ENCODE results near the gene NFIA. TPM values are rescaled to one million over a fixed set of nuclear protein-coding genes. Genes with fewer than 3 reads are reported as not detected.

Gene NFIA
- polyA plus RNA-seq, 3 donors, result 1.4 to 5.3 (median 2.4) TPM

- DNase-seq, result no peak
- no peak overlapping the region for H2AFZ ChIP-seq (ENCODE audit: insufficient read depth, low read depth, low read length, poor library complexity, severe bottlenecking)
These were observed 366.6 kb downstream of the NFIA start for GRCh38 chr1:61448914-61449313.

GRCh38 chr1:61449410-61449809 lies 367.0 kb downstream of the NFIA start:
- 87% methylated on average over 3 of the region's 5 CpGs for WGBS (ENCODE audit: insufficient coverage)
- Mint-ChIP-seq H3K27ac (peak overlapping the region in 1 of 7 donors; percentile 6), H3K36me3 (no peaks in the 10 kb centered on the region), H3K9me3 (no peaks in the 10 kb centered on the region), H3K27me3 (ENCODE audit: low read depth in 3 of 3) (no peaks in the 10 kb centered on the region), H3K4me3 (no peak overlapping the region), H3K4me1 (peaks cover 37% of the 10 kb centered on the region)
- intact Hi-C loops (cut with micrococcal nuclease), result no loop called here
- Histone ChIP-seq H3K27ac (ENCODE audit: low read depth in 1 of 2, low read length in 2 of 2) (no peak overlapping the region), H3K4me3 (replicated peaks in 1 of 3; ENCODE audit: low read depth in 2 of 3, low read length in 3 of 3) (no peak overlapping the region), H3K79me2 (ENCODE audit: insufficient read depth, low read length) (no peaks in the 10 kb centered on the region), H3K4me1 (ENCODE audit: control insufficient read depth in 1 of 2, insufficient read depth in 2 of 2, low read length in 2 of 2) (peaks cover 25 to 38% of the 10 kb centered on the region in 2 donors), H3K9me3 (replicated peaks in 1 of 2; ENCODE audit: control insufficient read depth in 1 of 2, insufficient read depth in 1 of 2, low read length in 2 of 2) (no peaks in the 10 kb centered on the region), H4K20me1 (ENCODE audit: insufficient read depth, low read length) (no peaks in the 10 kb centered on the region), H3K9ac (ENCODE audit: insufficient read depth, low read length, poor library complexity, severe bottlenecking) (no peak overlapping the region), H3K27me3 (ENCODE audit: control insufficient read depth in 2 of 2, insufficient read depth in 2 of 2, low read length in 2 of 2) (no peaks in the 10 kb centered on the region), H3K4me2 (replicated peaks; ENCODE audit: extremely low read depth, low read length, poor library complexity, severe bottlenecking) (no peak overlapping the region), H3K36me3 (replicated peaks in 1 of 2; ENCODE audit: control insufficient read depth in 1 of 2, insufficient read depth in 2 of 2, low read length in 2 of 2) (no peaks in the 10 kb centered on the region), H2AFZ (ENCODE audit: insufficient read depth, low read depth, low read length, poor library complexity, severe bottlenecking) (no peak overlapping the region)
- TF ChIP-seq, protein P1, sequence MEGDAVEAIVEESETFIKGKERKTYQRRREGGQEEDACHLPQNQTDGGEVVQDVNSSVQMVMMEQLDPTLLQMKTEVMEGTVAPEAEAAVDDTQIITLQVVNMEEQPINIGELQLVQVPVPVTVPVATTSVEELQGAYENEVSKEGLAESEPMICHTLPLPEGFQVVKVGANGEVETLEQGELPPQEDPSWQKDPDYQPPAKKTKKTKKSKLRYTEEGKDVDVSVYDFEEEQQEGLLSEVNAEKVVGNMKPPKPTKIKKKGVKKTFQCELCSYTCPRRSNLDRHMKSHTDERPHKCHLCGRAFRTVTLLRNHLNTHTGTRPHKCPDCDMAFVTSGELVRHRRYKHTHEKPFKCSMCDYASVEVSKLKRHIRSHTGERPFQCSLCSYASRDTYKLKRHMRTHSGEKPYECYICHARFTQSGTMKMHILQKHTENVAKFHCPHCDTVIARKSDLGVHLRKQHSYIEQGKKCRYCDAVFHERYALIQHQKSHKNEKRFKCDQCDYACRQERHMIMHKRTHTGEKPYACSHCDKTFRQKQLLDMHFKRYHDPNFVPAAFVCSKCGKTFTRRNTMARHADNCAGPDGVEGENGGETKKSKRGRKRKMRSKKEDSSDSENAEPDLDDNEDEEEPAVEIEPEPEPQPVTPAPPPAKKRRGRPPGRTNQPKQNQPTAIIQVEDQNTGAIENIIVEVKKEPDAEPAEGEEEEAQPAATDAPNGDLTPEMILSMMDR (IDR thresholded peaks at IDR 0.05), result no peak
- no peak for DNase-seq

More at GRCh38 chr1:61448914-61449313, 366.6 kb downstream of the NFIA start:
- no peak overlapping the region for H3K27ac ChIP-seq (ENCODE audit: low read depth in 1 of 2, low read length in 2 of 2)
- TF ChIP-seq, protein P1 (IDR thresholded peaks at IDR 0.05), result no peak
- H3K4me3 ChIP-seq (replicated peaks in 1 of 3; ENCODE audit: low read depth in 2 of 3, low read length in 3 of 3), result no peak overlapping the region
- no peaks in the 10 kb centered on the region for H3K9me3 ChIP-seq (replicated peaks in 1 of 2; ENCODE audit: control insufficient read depth in 1 of 2, insufficient read depth in 1 of 2, low read length in 2 of 2)
- H3K4me1 Mint-ChIP-seq, result peaks cover 35% of the 10 kb centered on the region
- H3K36me3 ChIP-seq (replicated peaks in 1 of 2; ENCODE audit: control insufficient read depth in 1 of 2, insufficient read depth in 2 of 2, low read length in 2 of 2), result no peaks in the 10 kb centered on the region
- H3K9me3 Mint-ChIP-seq, result no peaks in the 10 kb centered on the region
- H3K4me1 ChIP-seq (ENCODE audit: control insufficient read depth in 1 of 2, insufficient read depth in 2 of 2, low read length in 2 of 2), result peaks cover 25 to 35% of the 10 kb centered on the region in 2 donors
- H3K27me3 Mint-ChIP-seq (ENCODE audit: low read depth in 3 of 3), result no peaks in the 10 kb centered on the region
- intact Hi-C loops (cut with micrococcal nuclease), result no loop called here
- no peak overlapping the region for H3K9ac ChIP-seq (ENCODE audit: insufficient read depth, low read length, poor library complexity, severe bottlenecking)
- H4K20me1 ChIP-seq (ENCODE audit: insufficient read depth, low read length), result no peaks in the 10 kb centered on the region
- H3K27ac Mint-ChIP-seq, result no peak overlapping the region
- 98% methylated on average over 6 of the region's 9 CpGs for whole genome bisulfite sequencing (ENCODE audit: insufficient coverage)
- no peaks in the 10 kb centered on the region for H3K27me3 ChIP-seq (ENCODE audit: control insufficient read depth in 2 of 2, insufficient read depth in 2 of 2, low read length in 2 of 2)
- H3K4me2 ChIP-seq (replicated peaks; ENCODE audit: extremely low read depth, low read length, poor library complexity, severe bottlenecking), result no peak overlapping the region
- no peaks in the 10 kb centered on the region for H3K79me2 ChIP-seq (ENCODE audit: insufficient read depth, low read length)
- no peaks in the 10 kb centered on the region for H3K36me3 Mint-ChIP-seq
- no peak overlapping the region for H3K4me3 Mint-ChIP-seq
